GM19351 (cell line): ENCODE data around the gene AHRR.

Source experiments
- ATAC-seq: cut with Tn5 transposase; IDR thresholded peaks from one replicate; pipeline ENCODE4 v1.9.1; 2021; ENCODE audit warnings: mild to moderate bottlenecking, moderate library complexity; ENCODE audit not compliant: unreplicated experiment

The AHRR gene

DNA sequence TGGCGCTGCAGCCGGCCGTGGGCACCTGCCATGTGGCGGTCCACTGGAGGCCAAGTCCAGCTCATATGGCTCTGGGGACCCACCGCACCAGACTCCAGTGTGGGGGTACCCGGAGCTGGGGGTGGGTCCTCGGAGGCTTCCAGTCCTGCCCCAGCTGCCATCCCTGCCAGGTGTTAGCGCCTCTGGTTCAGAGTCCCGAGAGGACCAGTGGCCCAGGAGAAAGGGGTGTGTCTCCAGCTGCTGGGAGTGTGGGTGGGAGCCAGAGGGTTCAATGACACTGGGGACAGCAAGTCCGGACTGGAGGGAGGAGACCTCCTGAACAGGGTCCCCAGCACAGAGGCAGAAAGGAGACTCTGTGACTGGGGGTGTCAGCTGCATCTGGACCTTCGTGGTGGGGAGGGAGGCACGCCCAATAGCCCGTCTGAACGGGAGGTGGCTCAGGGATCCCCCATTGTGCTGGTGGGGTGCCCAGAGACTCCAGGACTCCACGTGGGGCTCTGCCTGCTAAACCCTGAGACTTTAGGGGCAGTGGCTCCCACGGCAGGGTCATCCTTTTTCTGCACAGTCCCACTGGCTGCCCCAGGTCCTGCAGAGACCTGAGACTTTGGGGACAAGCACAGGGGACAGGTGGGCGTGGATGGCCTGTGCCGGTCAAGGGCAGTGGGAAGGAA lies 2.4 kb upstream of the AHRR start:
- ATAC-seq = no peak

DNA sequence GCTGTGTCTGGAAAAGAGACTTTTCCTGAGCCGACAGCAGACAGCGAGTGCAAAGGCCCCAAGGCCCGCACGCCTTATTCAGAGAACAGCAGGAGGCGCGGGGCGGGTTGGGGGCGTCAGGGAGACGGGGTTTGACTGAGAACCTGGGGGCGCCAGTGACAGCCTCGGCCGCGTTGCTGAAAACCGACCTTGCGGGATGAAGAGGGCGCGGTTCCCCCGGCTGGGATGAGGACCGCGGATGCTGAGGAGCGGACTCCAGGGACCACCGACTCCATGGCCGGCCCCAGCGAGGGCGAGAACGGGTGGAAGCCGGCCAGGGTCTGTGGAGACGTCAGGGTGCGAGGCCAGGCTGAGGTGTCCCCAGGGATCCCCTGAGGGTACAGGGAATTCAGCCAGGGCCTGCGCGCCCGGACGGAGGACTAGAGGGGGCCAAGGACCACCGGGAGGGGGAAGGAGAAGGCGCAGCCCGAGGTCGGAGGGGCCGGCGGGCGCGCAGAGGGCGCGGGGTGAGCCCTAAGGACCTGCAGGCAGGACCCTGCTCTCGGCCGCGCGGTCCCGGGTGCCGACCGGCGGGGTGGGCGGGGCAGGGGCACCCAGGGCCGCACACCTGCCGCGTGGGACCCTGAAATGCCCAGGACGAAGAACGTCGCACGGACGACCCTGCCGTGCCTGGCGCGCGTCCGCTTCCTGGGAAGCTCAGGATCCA lies 837 bp upstream of the AHRR start:
- no peak for ATAC-seq

DNA sequence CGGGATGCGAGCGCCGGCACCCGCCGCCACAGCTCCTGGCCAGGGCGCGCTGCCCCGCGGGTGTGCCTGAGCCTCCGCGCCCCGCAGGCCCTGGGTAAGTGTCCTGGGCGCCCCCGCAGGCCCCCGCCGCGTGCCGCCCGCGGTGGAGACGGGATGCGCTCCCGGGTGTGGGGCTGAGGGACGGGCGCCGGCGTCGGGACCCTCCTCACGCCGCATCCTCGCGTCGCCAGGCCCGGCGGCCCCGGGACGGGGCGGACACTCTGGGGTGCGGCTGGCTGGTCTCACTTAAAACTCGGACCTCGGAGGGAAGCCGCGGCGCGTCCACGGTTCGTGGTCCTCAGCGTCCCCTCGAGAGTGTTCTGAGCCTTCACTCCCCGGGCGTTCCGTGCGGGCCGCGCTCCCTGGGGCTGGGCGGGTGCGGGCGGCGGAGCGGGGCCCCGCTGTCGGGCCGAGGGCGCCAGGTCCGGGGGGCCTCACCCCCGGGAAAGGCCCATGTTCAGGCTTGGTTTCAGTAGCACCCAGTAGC lies 275 bp downstream of the AHRR start:
- peak; percentile 4 for ATAC-seq

DNA sequence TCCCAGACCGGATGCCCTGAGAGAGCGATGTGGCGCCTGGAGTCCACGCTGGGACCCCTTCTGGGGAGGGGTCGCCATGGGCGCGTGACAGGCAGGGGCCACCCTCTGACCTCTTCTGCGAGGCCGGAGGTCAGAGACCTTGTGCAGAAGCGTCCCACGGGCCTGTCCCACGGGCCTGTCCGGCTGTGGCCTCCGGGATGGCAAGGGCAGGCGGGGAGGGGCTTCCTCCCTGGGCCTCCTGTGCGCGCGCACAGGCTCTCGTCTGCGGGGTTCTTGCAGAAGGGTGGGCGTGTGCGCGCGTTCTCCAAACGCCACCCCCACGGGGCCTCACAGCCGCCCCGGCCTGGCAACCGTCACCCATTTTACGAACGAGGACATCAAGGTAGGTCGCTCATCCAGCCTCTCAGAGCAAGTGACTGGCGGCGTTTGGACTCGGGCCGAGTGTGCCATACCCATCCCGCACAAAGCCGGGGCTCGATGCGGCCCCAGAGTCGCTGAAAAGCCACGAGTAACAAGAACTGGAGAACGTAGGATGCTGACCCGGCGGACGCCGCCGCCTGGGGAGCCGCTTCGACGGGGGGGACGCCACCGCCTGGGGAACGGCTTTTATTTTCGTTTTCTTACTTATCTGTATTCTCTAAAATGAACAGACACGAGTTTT lies 897 bp downstream of the AHRR start:
- no peak for ATAC-seq

DNA sequence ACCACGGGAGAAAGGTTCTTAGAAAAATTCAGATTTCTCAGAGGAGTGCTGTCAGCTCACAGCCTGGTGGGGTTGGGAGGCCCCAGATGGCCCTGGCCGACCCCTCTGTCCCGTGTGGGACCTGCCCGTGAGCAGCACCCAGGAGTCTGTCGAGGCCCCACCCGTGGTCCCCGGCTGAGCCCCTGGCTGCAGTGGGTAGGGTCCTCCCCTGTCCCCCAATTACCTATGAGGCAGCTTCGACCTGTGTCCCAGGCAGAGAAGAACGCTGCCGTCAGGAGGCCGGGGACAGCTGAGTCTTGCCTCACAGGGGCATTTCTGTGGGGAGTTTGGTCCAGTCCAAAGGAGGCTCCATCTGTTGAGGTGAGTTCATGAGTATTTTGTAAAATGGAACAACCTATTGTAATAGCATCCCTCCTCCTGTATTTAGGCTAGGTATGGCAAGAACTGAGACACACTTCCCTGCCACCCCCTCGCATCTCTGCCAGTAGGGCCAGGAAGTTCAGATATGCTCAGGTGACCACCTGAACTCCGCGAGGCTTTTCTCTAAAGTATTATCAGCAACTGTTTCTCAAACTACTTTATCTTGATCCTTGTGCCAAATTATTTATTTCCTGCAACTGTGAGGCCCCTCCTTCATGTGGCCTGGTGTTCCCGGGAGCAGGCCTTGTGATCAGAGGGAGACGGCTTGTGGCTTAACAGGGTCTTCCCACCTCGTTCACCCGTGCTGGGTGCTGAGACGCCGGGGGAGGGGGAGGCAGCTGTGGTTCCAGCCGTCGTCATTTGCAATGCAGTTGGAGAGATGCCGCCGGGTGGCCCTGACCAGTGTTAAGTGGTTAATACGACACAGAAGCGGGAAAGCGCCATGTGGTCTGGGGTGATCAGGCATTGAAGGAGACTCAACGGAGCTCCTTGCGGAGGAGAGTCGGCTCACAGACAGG lies 1.7 kb downstream of the AHRR start:
- ATAC-seq = no peak

DNA sequence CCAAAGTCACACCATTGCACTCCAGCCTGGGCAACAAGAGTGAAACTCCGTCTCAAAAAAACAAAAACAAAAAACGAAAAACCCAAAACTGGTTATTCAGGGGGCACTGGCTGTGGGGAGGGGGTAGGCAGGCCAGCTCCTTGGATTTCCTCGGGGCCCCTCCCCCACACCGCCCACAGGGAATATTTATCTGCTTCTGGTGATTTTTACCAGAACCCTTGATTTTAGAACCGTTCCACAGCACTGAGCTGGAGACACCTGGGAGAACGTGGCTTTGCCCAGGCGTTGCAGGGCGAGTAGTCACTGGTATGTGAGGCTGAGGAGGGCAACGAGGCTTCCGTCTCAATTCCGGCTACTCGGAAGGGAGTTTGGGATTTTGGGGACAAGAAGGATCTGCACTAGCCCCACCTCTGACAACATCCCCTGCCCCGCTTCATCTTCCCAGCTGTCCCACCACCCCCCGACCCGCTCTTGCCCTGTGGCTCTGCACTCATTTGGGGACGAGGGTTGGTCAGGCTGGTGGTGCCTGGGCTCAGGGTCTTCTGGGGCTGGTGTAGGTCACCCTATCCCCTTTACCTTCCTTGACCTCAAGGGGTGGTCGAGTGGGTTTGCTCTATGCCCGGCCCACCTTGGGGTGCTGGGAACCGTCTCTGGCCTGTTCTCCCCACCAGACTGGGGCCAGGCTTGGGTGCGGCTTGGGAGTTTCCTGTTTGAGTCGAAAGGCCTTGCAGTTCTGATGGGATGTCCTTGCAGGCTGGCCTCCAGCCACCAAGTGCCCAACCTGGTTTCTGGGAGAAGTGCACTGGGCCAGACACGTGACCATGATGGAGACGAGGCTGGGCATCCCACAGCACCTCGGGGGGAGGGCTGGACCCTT lies 3.5 kb downstream of the AHRR start:
- ATAC-seq = no peak

DNA sequence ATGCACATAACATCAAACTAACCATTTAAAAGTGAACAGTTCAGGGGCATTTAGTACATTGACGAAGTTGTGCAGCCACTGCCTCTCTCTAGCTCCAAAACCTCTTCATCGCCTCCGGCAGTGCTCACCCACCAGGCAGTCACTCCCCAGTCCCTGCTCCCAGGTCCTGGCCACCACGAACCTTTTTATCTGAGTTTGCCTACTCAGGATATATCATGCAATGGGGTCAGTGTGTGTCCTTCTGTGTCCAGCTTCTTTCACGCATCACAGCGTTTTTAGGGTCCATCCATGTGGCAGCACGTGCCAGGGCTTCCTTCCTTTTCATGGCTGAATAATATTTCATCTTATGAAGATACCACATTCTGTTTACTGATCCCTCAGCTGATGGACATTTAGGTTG lies 4.6 kb downstream of the AHRR start:
- ATAC-seq = no peak

DNA sequence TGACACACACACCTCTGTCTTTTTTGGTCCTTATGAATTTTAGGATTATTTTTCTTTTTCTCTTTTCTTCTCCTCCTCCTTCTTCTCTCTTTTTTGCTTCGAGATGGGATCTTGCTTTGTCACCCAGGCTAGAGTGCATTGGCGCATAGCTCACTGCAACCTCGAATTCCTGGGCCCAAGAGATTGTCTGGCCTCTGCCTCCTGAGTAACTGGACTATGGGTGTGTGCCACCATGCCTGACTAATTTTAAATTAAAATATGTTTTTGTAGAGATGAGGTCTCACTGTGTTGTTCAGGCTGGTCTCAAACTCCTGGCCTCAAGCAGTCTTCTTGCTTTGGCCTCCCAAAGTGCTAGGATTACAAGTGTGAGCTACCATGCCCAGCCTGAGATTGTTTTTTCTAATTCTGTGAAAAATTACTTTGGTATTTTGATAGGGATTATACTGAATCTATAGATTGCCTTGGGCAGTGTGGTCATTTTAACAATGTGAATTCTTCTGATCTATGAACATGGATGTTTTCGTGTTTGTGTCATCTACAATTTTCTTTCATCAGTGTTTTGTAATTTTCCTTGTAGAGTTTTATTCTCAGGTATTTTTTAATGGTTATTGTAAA lies 7.7 kb downstream of the AHRR start:
- ATAC-seq = no peak

DNA sequence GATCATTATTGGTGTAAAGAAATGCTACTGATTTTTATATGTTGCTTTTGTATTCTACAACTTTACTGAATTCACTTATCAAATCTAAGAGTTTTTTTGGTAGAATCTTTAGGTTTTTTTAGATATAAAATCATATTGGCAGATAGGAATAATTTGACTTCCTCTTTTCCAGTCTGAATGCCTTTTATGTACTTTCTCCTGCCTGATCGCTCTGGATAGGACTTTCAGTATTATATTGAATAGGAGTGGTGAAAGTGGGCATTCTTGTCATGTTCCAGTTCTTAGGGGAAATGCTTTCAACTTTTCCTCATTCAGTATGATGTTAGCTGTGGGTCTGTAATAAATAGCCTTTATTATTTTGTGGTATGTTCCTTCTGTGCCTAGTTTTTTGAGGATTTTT lies 8.3 kb downstream of the AHRR start:
- ATAC-seq = no peak

DNA sequence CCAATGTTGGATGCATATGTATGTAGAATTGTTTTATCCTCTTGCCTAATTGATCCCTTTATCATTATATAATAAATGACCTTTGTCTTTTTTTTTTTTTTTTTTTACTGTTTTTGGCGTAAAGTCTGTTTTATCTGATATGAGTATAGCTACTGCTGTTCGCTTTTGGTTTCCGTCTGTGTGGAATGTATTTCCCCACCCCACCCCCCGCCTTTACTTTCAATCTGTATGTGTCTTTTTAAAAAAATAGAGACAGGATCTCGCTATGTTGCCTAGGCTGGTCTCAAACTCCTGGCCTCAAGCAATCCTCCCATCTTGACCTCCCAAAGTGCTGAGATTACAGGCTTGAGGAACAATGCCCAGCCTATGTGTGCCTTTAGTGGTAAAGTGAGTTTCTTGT lies 11.3 kb downstream of the AHRR start:
- peak; percentile 55 for ATAC-seq

DNA sequence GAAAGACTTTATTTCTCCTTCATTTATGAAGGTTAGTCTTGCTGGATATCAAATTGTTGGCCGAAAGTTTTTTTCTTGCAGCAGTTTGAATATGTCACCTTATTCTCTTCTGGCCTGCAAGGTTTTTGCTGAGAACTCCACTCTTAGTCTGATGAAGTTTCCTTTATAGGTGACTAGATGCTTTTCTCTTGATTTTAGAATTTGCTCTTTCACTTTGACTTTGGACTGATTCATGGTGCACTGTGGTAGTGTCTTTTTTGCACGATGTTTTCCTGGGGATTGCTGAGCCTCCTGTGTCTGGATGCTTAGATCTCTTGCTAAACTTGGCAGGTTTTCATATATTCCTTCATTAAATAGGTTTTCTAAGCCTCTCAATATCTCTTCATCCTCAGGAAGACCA lies 12.4 kb downstream of the AHRR start:
- no peak for ATAC-seq

DNA sequence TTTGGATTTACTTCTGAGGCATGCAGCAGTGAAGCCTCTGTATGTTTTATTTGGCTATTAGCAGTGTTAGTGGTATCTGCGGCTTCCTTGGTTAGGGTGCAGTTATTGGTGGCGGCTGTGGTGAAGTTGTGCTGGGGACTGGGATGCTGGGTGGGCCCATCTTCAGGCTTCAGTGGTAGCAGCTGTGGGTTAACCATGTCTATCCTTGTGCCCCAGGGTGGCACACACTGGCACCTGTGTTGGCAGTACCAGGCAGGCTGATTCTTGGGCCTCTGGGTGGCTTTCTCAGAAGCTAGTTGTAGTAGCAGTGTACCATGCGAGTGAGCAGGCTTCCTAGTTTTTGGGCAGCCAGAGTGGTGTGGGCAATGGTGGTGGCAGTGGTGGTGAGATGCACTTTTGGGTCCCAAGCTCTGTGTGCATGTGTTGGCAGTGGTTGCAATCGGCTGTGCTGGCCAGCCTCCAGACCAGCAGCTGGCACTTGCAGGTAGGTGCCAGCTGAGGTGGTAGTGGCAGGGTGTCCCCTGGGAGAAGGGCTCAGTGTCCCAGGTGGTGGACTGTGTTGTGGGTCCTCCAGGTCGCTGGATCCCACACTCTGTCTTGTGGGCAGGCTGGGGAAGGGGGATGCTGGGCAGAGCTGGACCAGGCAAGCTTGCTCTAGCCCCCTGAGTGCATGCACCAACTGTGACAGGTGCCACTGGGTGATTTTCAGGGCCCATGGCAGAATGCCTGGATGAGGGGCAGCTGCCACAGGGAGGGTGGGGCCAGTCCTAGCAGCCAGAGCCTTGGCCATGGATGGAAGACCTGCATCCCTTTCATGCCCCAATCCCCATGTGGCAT lies 13.6 kb downstream of the AHRR start:
- ATAC-seq = peak; percentile 44

DNA sequence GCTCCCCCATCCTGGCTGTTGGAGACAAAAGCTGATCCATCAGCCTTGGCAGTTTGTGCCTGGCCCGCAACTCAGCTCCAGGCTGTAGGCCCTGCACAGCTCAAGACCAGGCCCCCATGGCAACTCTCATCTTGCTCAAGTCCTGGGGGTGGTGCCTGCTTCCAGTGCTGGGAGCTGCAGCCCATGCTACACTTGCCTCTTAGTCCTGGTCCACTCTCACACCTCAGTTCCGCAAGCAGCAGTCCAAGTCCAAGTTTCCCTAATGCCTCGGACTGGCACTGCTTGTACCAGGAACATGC lies 14.2 kb downstream of the AHRR start:
- ATAC-seq = no peak

DNA sequence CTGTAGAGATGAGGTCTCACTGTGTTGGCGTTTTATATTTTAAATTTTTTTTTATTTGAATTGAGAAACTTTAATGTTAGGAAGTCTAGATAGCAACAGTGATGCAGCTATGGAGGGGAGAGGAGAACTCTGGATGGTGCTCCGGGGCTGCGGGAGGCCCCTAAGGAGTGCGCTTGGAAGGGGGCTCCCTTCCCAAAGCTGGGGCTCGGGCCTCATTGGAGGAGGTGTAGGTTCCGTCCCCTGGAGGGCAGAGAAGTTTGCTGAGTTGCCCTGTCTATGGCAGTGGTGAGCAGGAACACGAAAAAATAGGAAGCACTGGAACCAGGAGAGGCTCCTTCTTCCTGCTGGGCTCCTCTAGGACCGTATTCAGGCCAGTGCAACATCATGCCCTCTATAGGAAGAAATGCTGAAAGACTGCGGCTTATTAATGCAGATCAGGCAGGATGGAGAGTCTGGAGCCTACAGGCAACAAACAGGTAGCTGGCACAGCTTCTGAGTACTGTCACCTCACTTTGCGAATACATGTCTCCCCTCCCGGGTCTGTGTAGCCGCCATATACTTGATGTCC lies 16.1 kb downstream of the AHRR start:
- no peak for ATAC-seq

DNA sequence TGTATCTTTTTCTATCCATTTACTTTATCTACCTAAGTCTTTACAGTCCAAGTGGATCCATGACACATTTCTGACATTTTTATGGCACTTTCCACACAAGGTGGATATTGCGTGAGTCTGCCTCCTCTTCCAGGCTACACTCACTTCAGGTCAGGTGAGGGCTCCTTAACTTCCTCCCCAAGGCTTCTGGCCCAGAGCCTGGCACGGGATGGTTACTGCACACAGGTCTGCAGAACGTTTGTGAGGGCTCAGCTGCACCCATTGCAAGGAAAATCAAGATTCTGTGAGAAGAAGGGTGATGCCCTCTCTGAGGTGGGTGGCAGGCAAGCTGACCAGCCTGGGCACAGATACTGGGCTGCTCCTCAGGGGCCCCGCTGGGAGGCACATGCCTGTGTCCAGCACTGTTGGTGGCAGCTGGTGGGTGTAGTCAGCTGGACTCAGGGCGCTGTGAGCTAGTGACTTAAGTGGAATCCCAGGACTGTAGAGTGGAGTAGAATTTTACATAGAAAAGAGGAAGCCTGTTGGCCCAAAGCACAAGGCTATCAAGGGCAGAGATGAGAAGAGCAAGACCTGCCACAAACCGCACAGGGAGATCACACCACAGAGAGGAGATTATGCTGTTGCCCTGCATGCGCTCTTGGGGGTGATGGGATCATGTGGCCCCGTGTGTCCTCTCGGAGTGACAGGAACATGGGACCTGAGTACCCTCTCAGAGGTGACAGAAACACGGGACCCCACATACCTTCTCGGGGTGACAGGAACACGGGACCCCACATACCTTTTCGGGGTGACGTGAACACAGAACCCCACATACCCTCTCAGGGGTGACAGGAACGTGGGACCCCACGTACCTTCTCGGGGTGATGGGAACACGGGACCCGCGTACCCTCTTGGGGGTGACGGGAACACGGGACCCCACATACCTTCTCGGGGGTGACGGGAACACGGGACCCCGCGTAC lies 21.3 kb downstream of the AHRR start:
- peak; percentile 50 for ATAC-seq

DNA sequence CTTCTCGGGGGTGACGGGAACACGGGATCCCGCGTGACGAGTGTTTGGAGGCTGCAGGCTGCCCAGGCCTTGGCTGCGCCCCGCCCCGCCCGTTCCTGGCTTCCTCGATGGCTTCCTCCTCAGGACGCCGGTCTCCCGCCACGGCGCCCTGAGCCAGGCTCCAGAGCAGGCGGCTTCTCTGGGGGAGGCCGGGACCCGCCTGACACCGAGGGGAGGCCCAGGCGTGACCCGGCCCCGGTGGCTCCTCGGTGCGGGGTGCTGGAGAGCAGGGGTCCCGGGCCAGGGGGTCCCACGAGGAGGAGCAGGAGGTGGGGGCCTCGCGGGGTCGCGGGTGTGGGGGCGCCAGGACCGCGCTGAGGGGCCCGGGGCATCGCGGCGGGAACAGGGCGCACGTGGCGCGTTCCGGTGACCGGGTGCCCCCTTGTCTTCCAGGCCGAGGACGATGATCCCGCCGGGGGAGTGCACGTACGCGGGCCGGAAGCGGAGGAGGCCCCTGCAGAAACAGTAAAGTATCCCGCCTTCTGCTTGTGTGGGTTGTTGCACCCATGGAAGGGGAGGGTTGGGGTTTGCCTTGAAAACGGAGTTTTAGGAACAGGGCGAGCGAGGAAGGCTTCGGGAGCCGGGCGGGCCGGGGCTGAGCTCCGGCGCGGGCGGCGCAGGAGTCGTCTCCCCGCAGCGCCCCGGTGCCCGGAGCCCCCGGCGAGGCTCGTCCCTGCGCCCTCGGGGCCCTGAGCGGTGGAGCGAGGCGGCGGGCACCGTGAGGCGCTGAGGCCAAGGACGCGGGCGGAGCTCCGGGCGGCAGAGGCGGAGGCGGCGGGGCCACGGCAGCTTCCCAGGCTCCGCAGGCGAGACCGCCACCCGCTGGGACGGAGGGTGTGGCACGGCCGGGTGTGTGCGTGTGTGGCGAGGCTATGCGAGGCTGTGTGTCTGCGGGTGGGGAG lies 22.2 kb downstream of the AHRR start:
- ATAC-seq = peak; percentile 44
